Heart left ventricle (tissue), 16 donors: Measurements from ENCODE around the gene SAXO1. TPM values are rescaled to one million over a fixed set of nuclear protein-coding genes. Genes with fewer than 3 reads are reported as not detected.
"Not testable (repeated sequence)": the region's sequence is repeated elsewhere in the genome, so short reads cannot be mapped to it uniquely, and the experiment has no call there.

Experiments used
- ATAC-seq, 4 donors: fragments of 200-7000 bp; cut with Tn5 transposase; one replicate each; pipeline ENCODE4 v1.9.1; 2020 to 2022; ENCODE audit warnings: moderate library complexity in 4 of 4, mild to moderate bottlenecking in 3 of 4, moderate number of reproducible peaks in 1 of 4
- DNase-seq, 5 donors: peaks; one replicate each; pipeline ENCODE4 v3.0.0-alpha.2; 2020
- H3K27ac ChIP-seq, 12 donors: fragments of 200-600 bp; sonication (generic) in 4 of 12; one replicate each; pipeline versions ENCODE4 v1.5.0 to v1.8.0; 2016 to 2022; ENCODE audit warnings: mild to moderate bottlenecking in 2 of 12
- H3K27me3 ChIP-seq, 9 donors: fragments of 200-600 bp; sonication (generic) in 2 of 9; one replicate each; pipeline versions ENCODE4 v1.5.1 to v1.8.0; 2016 to 2022; ENCODE audit warnings: mild to moderate bottlenecking in 3 of 9
- H3K36me3 ChIP-seq, 9 donors: fragments of 200-600 bp; sonication (generic) in 2 of 9; one replicate each; pipeline versions ENCODE4 v1.5.0 to v1.8.0; 2018 to 2022; ENCODE audit warnings: mild to moderate bottlenecking in 2 of 9
- H3K4me1 ChIP-seq, 12 donors: fragments of 200-600 bp; sonication (generic) in 4 of 12; one replicate each; pipeline versions ENCODE4 v1.5.0 to v1.8.0; 2016 to 2022; ENCODE audit warnings: mild to moderate bottlenecking in 3 of 12
- H3K4me3 ChIP-seq, 12 donors: fragments of 200-600 bp; sonication (generic) in 4 of 12; one replicate each; pipeline versions ENCODE4 v1.5.0 to v1.8.0; 2017 to 2022; ENCODE audit warnings: mild to moderate bottlenecking in 9 of 12, moderate library complexity in 4 of 12
- H3K9me3 ChIP-seq, 12 donors: fragments of 200-600 bp; sonication (generic) in 4 of 12; one replicate each; pipeline versions ENCODE4 v1.5.0 to v1.8.0; 2016 to 2022; ENCODE audit warnings: mild to moderate bottlenecking in 1 of 12
- POLR2A ChIP-seq, 2 donors: fragments of 450-650 bp; IDR thresholded peaks; one replicate each; pipeline ENCODE4 v1.6.1; 2017; ENCODE audit warnings: antibody characterized with exemption in 2 of 2, mild to moderate bottlenecking in 2 of 2, moderate library complexity in 2 of 2
- WGBS, 4 donors: extraction: QIAGEN DNeasy Blood & Tissue Kit in 2 of 4; methylation state at CpG; one replicate each; pipeline versions ENCODE4 v1.1.5 to v1.1.7; 2013 to 2018; 5-methylcytosine and 5-hydroxymethylcytosine counted together
- intact Hi-C, 10 donors: fragments of 100-400 bp; cut with DNase I; formaldehyde crosslinking; loops; one replicate each; pipeline versions ENCODE4 v1.11.1 to v1.14.2; 2022
- polyA plus RNA-seq, 2 donors: library from polyadenylated mRNA; stranded (reverse); fragments of 200-250 nt; gene quantifications; one replicate each; pipeline ENCODE4 v1.2.3, GENCODE V29; 2013
- total RNA-seq, 9 donors: library from RNA; depleted of rRNA in 2 of 9; stranded (reverse); fragments of >200 nt in 2 of 9; fragmentation: NEBNext Ultra II Directional in 3 of 9; extraction: Animal tissue kit (Norgen Biotek cat#: 25700) in 3 of 9; gene quantifications; one replicate each; pipeline versions ENCODE4 v1.1.0 to v1.2.4, GENCODE V29; 2016 to 2023
- TF ChIP-seq, protein P1 (sequence below), 12 donors: fragments of 200-600 bp; sonication (generic) in 4 of 12; IDR thresholded peaks; one replicate each; pipeline versions ENCODE4 v1.5.0 to v1.8.0; 2018 to 2022; ENCODE audit warnings: antibody characterized with exemption in 12 of 12, mild to moderate bottlenecking in 5 of 12
- donor health status: ischemic (EF 13 %, LVEDD 7.1; RV severe dilation, severe dysfunction).
- donor health status: healthy with polysubstance abuse.
- donor health status: DM: no; HTN: yes; CAD: no.
- donor health status: DM: no; HTN: no; CAD: no.
- donor health status: ischemic (EF 25% LVEDD 6.9; RV normal size, moderate dysfunction).
- donor health status: ischemic (EF 25% LVEDD 5.7; RV mildly dilated, moderate dysfunction).
- donor health status: healthy.
- donor health status: DM: yes; HTN: yes; CAD: no.
- donor health status: ischemic (EF 35%, LVEDD 5.7; RV mildly dilated, moderate dysfunction).
- donor health status: nonischemic (EF 11% LVEDD 7.7; RV severe dilation, severe dysfunction).
- donor health status: DM: yes; HTN: yes; CAD: no.
- donor health status: PGD.
- donor health status: ischemic (EF 29% LVEDD 5.4; RV normal size, mild dysfunction).
- donor health status: nonischemic (EF 23%, LVEDD 6.1; RV moderate dilation, normal function).

Gene SAXO1
- total and polyA plus RNA-seq, 11 donors = 0.09 to 0.21 (median 0.11) TPM; not detected in 8

DNA sequence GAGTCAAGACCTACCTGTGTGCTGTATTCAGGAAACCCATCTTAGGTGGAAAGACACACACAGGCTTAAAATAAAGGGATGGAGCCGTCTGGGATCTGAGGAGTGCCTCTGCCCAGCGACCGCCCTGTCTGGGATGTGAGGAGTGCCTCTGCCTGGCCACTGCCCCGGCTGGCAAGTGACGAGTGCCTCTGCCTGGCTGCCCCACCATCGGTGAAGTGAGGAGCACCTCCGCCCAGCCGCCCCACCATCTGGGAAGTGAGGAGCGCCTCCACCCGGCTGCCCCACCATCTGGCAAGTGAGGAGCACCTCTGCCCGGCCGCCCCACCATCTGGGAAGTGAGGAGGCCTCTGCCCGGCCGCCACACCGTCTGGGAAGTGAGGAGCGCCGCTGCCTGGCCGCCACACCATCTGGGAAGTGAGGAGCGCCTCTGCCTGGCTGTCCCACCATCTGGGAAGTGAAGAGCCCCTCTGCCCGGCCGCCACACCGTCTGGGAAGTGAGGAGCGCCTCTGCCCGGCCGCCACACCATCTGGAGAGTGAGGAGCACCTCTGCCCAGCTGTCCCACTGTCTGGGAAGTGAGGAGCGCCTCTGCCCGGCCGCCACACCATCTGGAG is 33.7 kb downstream of the SAXO1 start:
- Histone ChIP-seq H3K4me3 (no peak overlapping the region), H3K4me1 (no peaks in the 10 kb centered on the region), H3K27ac (no peak overlapping the region), H3K9me3 (peaks cover 0 to 12% (median 0%) of the 10 kb centered on the region in 12 donors), H3K27me3 (no peaks in the 10 kb centered on the region), H3K36me3 (no peaks in the 10 kb centered on the region)
- ATAC-seq (no peak), DNase-seq (no peak)
- 92 to 95% (median 94%) methylated on average over 16 to 28 of the region's 28 CpGs for WGBS, 4 donors
- intact Hi-C loops = no loop called here
- no peak for TF ChIP-seq POLR2A (IDR thresholded peaks at IDR 0.05)
- TF ChIP-seq, protein P1, sequence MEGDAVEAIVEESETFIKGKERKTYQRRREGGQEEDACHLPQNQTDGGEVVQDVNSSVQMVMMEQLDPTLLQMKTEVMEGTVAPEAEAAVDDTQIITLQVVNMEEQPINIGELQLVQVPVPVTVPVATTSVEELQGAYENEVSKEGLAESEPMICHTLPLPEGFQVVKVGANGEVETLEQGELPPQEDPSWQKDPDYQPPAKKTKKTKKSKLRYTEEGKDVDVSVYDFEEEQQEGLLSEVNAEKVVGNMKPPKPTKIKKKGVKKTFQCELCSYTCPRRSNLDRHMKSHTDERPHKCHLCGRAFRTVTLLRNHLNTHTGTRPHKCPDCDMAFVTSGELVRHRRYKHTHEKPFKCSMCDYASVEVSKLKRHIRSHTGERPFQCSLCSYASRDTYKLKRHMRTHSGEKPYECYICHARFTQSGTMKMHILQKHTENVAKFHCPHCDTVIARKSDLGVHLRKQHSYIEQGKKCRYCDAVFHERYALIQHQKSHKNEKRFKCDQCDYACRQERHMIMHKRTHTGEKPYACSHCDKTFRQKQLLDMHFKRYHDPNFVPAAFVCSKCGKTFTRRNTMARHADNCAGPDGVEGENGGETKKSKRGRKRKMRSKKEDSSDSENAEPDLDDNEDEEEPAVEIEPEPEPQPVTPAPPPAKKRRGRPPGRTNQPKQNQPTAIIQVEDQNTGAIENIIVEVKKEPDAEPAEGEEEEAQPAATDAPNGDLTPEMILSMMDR (IDR thresholded peaks at IDR 0.05) = no peak

DNA sequence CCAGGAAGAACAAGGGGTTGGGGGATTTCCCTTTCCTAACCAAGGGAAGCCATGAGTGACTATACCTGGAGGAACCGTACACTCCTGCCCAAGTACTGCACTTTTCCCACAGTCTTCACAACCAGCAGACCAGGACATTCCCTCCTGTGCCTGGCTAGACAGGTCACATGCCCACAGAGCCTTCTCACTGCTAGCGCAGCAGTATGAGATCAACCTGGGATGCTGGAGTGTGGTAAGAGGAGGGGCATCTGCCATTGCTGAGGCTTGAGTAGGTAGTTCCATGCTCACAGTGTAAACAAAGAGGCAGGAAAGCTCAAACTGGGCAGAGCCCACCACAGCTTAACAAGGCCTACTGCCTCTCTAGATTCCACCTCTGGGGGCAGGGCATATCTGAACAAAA is 35.9 kb downstream of the SAXO1 start:
- DNase-seq = no peak
- H3K27ac ChIP-seq = no peak overlapping the region
- intact Hi-C loops = no loop called here
- no peaks in the 10 kb centered on the region for H3K36me3 ChIP-seq
- no peaks in the 10 kb centered on the region for H3K4me1 ChIP-seq
- no peak for ATAC-seq
- H3K9me3 ChIP-seq = peaks cover 0 to 3% (median 0%) of the 10 kb centered on the region in 12 donors
- TF ChIP-seq POLR2A (IDR thresholded peaks at IDR 0.05) = no peak
- TF ChIP-seq, protein P1 (IDR thresholded peaks at IDR 0.05) = no peak
- no peaks in the 10 kb centered on the region for H3K27me3 ChIP-seq
- H3K4me3 ChIP-seq = no peak overlapping the region
- WGBS, 4 donors = 50 to 91% (median 66%) methylated on average over 2 of the region's 2 CpGs

DNA sequence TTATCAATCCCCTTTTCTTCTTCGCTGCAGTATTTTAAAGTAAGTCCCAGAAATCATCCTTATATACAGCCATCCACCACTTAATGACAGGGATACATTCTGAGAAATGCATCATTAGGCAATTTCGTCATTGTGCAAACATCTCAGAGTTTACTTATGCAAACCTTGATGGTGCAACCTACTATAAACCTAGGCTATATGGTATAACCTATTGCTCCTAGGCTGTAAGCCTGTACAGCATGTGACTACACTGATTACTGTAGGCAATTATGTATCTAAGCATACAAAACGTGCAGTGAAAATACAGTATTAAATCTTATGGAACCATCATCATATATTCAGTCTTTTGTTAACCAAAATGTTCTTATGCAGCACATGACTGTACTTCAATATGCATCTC is 36.8 kb downstream of the SAXO1 start:
- no peaks in the 10 kb centered on the region for H3K36me3 ChIP-seq
- DNase-seq (no peak), ATAC-seq (no peak)
- intact Hi-C loops = no loop called here
- H3K27ac ChIP-seq = no peak overlapping the region
- no peak overlapping the region for H3K4me3 ChIP-seq
- H3K9me3 ChIP-seq = peaks cover 0 to 3% (median 0%) of the 10 kb centered on the region in 12 donors
- WGBS, 4 donors = 56 to 89% (median 68%) methylated on average over 3 of the region's 3 CpGs
- H3K27me3 ChIP-seq = no peaks in the 10 kb centered on the region
- H3K4me1 ChIP-seq = no peaks in the 10 kb centered on the region
- TF ChIP-seq, protein P1 (IDR thresholded peaks at IDR 0.05) = no peak
- TF ChIP-seq POLR2A (IDR thresholded peaks at IDR 0.05) = no peak

DNA sequence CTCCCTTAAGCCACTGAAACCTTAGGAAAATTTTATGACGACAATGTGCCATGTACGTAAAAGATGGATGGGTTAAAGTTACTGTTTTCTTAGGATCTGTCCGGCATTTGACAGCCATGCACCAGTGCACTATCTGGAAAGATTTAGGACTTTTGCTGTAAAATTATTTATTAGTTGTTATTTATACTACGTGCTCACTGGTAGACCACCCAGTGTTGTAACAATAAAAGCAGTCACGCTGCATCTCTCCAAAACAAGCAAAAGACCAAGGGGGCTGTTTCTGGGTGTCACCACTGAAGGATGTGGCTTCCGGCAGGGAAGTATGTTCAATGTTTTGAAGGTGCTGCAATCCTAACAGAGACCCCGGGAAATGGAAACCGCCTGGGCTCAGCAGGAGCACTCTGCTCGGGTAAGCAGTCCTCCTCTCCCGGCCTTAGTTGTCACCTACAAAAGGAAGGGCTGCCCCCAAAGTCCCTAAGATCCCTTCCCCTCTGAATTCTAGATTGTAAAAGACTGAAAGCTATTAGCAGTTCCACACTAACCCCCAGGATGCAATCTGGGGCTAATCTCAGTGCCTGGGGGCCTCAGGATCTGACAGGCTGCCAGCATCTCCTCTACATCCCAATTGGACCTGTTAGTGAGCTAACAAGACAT is 38.6 kb downstream of the SAXO1 start:
- H3K27me3 ChIP-seq = no peaks in the 10 kb centered on the region
- H3K9me3 ChIP-seq = peaks cover 0 to 3% (median 0%) of the 10 kb centered on the region in 12 donors
- whole genome bisulfite sequencing, 4 donors = 79 to 86% (median 83%) methylated on average over 9 to 10 of the region's 10 CpGs
- TF ChIP-seq, protein P1 (IDR thresholded peaks at IDR 0.05) = no peak
- TF ChIP-seq POLR2A (IDR thresholded peaks at IDR 0.05) = no peak
- no peaks in the 10 kb centered on the region for H3K4me1 ChIP-seq
- H3K27ac ChIP-seq = no peak overlapping the region
- H3K4me3 ChIP-seq = no peak overlapping the region
- intact Hi-C loops = no loop called here
- H3K36me3 ChIP-seq = no peaks in the 10 kb centered on the region
- DNase-seq = no peak
- ATAC-seq = no peak

DNA sequence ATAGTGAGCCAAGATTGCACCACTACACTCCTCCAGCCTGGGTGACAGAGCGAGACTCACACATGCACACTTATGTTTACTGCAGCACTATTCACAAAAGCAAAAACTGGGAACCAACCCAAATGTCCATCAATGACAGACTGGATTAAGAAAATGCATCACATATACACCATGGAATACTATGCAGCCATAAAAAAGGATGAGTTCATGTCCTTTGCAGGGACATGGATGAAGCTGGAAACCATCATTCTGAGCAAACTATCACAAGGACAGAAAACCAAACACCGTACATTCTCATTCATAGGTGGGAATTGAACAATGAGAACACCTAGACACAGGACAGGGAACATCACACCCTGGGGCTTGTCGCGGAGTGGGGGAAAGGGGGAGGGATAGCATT is 41.8 kb downstream of the SAXO1 start:
- 96 to 98% (median 98%) methylated on average over 4 of the region's 4 CpGs for WGBS, 4 donors
- ATAC-seq, H3K4me3 ChIP-seq, intact Hi-C loops, H3K36me3 ChIP-seq, H3K27me3 ChIP-seq, H3K9me3 ChIP-seq, DNase-seq, H3K27ac ChIP-seq, H3K4me1 ChIP-seq: not testable (repeated sequence)
